GM06990 (cell line): ENCODE measurements around the gene SORBS2.

ENCODE experiments used
- DNase-seq: peaks from one replicate; pipeline ENCODE4 v3.0.0-alpha.2; 2011; ENCODE audit not compliant: insufficient read length; ENCODE audit errors: extremely low read depth
- H3K27me3 ChIP-seq: replicated peaks from 2 replicates; pipeline ENCODE4 v1.6.0; 2011; ENCODE audit warnings: low read length; ENCODE audit not compliant: control insufficient read depth, insufficient read depth
- H3K36me3 ChIP-seq: 2 replicates; pipeline ENCODE4 v1.5.1; 2011; ENCODE audit warnings: low read length; ENCODE audit not compliant: control insufficient read depth, insufficient read depth
- H3K4me3 ChIP-seq: replicated peaks from 2 replicates; pipeline ENCODE4 v1.5.1; 2011; ENCODE audit warnings: low read depth, mild to moderate bottlenecking, control low read depth, low read length
- TF ChIP-seq, protein P1 (sequence below): IDR thresholded peaks from 2 replicates; pipeline ENCODE4 v1.5.1; 2011; ENCODE audit warnings: low read length, control low read depth, mild to moderate bottlenecking, inconsistent platforms; ENCODE audit not compliant: insufficient read depth, poor library complexity, severe bottlenecking

SORBS2 gene

DNA sequence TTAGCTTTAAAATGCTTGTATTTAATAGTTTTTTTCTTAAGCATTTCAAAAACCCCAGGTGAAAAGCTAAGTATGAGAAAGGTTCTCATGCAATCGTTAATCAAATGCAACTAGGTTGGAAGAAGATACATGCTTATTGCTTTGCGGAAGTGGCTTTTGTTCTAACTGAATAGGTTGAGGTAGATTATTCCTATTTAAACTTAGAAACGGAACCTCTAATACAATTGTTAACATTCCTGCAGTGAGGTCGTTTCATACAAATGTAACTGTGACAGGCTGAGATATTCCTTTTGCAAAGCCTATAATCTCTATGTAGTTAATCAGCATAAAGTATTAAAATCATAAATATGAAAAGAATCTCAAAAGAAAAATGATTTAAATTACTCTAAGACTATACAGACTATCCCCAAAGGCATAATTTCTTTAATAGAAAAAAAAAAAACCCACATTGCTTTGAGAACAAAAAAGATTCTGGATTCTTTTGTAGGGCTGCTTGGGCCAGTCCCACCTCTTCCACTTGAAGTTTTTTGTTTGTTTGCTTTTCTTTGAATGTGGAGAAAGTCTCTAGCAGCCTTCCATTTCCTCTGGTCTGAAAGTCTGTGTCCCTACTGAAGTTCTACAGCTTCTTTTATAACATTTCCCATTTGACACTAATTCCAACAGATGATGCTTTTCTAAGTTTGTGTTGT is 25.6 kb upstream of the SORBS2 start:
- Histone ChIP-seq H3K27me3 (no peaks in the 10 kb centered on the region; the same call in none of the 2 replicates), H3K4me3 (no peak overlapping the region), H3K36me3 (no peaks in the 10 kb centered on the region)
- DNase-seq = no peak
- TF ChIP-seq, protein P1, sequence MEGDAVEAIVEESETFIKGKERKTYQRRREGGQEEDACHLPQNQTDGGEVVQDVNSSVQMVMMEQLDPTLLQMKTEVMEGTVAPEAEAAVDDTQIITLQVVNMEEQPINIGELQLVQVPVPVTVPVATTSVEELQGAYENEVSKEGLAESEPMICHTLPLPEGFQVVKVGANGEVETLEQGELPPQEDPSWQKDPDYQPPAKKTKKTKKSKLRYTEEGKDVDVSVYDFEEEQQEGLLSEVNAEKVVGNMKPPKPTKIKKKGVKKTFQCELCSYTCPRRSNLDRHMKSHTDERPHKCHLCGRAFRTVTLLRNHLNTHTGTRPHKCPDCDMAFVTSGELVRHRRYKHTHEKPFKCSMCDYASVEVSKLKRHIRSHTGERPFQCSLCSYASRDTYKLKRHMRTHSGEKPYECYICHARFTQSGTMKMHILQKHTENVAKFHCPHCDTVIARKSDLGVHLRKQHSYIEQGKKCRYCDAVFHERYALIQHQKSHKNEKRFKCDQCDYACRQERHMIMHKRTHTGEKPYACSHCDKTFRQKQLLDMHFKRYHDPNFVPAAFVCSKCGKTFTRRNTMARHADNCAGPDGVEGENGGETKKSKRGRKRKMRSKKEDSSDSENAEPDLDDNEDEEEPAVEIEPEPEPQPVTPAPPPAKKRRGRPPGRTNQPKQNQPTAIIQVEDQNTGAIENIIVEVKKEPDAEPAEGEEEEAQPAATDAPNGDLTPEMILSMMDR = no peak

DNA sequence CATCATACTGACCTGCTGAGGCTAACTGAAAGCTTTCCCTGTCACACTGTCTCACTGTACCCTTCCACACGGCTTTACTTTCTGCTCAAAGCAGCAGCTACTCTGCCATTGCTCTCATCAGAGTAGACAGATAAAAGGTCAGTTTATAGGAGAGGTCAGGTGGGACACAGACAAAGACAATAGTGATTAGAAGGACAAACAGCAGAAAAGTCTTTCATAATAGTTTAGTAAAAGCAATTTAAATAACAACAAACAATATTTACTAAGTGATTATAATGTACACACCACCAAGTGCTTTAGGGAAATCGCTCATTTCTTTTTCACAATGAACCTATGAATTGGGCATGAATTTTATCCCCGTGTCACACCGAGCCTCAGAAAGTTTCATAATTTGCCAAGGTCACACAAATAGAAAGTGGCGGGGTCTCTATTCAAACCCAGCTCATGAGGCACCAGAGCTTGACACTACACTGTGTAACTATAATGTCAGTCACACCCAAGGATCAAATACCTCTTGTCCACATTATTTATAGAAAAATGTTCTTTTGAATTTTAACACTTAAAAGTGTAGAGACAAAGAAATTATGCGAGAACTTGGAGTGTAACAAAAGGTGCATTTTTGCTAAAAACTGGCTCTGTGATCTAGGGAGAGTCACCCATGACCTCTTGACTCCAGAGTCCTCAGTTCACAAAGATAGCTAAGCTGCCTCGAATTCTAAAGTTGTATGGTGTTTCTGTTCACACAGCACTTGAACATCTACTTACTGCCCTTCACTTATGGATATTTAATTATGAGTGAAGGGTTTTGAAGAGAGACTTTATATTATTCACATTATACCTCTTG is 24.5 kb upstream of the SORBS2 start:
- Histone ChIP-seq H3K27me3 (no peaks in the 10 kb centered on the region; the same call in none of the 2 replicates), H3K36me3 (no peaks in the 10 kb centered on the region), H3K4me3 (no peak overlapping the region)
- DNase-seq = no peak
- TF ChIP-seq, protein P1 = no peak

DNA sequence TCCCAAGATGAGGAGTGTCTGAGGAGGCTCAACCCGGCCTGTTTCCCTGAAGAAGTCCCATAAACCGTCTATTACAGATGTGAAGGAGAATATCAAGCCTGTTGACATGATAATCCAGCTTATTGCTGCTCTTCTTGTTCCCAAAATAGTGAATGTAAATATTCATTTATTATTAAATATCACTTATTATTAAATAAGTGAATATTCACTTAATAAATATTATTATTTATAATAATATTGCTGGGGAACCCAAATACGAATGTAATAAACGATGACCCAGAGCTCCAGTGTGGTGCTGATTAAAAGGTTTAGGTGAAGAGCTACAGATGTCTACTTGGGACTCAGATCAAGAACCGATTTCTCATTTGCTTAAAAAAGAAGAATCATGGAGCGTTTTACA is 23.8 kb upstream of the SORBS2 start:
- Histone ChIP-seq H3K4me3 (no peak overlapping the region), H3K36me3 (no peaks in the 10 kb centered on the region), H3K27me3 (no peaks in the 10 kb centered on the region; the same call in none of the 2 replicates)
- TF ChIP-seq, protein P1 = no peak
- no peak for DNase-seq

DNA sequence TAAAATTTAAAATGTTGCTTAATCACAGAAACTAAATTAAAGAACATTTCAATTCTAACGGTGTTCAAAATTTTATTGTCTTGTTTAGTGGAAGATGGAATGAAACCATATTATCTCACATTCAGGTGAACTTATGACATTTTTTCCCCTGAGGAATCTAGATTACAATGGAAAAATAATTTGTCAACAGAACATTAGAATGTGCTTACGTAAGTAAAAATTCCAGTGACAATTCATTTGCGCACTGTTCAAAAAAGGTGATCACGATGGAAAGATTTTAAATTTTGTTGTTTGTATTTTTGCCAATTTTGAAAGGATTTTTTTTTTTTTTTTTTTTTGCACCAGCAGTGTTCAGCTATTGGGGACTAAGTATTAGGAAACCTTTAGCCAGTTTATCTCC is 23.3 kb upstream of the SORBS2 start:
- TF ChIP-seq, protein P1 = no peak
- no peak overlapping the region for H3K4me3 ChIP-seq
- no peaks in the 10 kb centered on the region for H3K36me3 ChIP-seq
- no peak for DNase-seq
- no peaks in the 10 kb centered on the region; the same call in none of the 2 replicates for H3K27me3 ChIP-seq

DNA sequence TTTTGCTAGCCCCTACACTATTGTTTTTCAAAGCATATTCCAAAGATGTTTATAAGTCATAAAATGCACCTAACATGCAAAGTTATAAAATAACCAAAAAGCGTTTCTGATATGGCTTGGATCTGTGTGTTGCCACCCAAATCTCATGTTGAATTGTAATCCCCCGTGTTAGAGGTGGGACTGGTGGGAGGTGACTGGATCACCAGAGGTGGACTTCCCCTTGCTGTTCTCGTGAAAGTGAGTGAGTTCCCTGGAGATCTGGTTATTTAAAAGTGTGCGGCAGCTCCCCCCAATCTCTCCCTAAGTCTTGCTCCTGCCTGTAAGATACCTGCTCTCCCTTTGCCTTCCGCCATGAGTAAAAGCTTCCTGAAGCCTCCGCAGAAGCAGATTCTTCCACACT is 22.8 kb upstream of the SORBS2 start:
- DNase-seq = no peak
- TF ChIP-seq, protein P1 = no peak
- Histone ChIP-seq H3K36me3 (no peaks in the 10 kb centered on the region), H3K4me3 (no peak overlapping the region), H3K27me3 (no peaks in the 10 kb centered on the region; the same call in none of the 2 replicates)
